ENCODE results near the gene RNF144A.
"Not testable (repeated sequence)": the region's sequence is repeated elsewhere in the genome, so short reads cannot be mapped to it uniquely, and the experiment has no call there.

Gene RNF144A

GRCh38 chr2:6930923-6931647, 13.9 kb downstream of the RNF144A start:
- DNase-seq, result no peak

GRCh38 chr2:6931753-6932152, 14.5 kb downstream of the RNF144A start:
- DNase-seq, result no peak

- DNase-seq, result no peak
Measured at GRCh38 chr2:6932206-6932605, 15.0 kb downstream of the RNF144A start.

- no peak for DNase-seq
Measured at GRCh38 chr2:6932828-6933227, 15.6 kb downstream of the RNF144A start.

- no peak for DNase-seq
Measured at GRCh38 chr2:6933911-6934310, 16.7 kb downstream of the RNF144A start.

- no peak for DNase-seq
Measured at GRCh38 chr2:6934345-6934744, 17.1 kb downstream of the RNF144A start.

GRCh38 chr2:6934758-6935651, 17.8 kb downstream of the RNF144A start:
- DNase-seq, result no peak

- not testable (repeated sequence) for DNase-seq
Measured at GRCh38 chr2:6935652-6936020, 18.4 kb downstream of the RNF144A start.

GRCh38 chr2:6937157-6937556, 19.9 kb downstream of the RNF144A start:
- DNase-seq, result no peak

- no peak for DNase-seq
Measured at GRCh38 chr2:6937582-6937981, 20.4 kb downstream of the RNF144A start.

- no peak for DNase-seq
Measured at GRCh38 chr2:6939071-6939470, 21.9 kb downstream of the RNF144A start.

GRCh38 chr2:6940820-6941219, 23.6 kb downstream of the RNF144A start:
- no peak for DNase-seq

GRCh38 chr2:6941299-6942046, 24.3 kb downstream of the RNF144A start:
- no peak for DNase-seq

- DNase-seq, result no peak
Measured at GRCh38 chr2:6942848-6943247, 25.6 kb downstream of the RNF144A start.

- DNase-seq, result no peak
Measured at GRCh38 chr2:6943523-6943922, 26.3 kb downstream of the RNF144A start.

- no peak for DNase-seq
Measured at GRCh38 chr2:6943971-6944370, 26.8 kb downstream of the RNF144A start.

GRCh38 chr2:6944555-6944954, 27.3 kb downstream of the RNF144A start:
- no peak for DNase-seq

- DNase-seq, result no peak
Measured at GRCh38 chr2:6945087-6945813, 28.0 kb downstream of the RNF144A start.

GRCh38 chr2:6945821-6946220, 28.6 kb downstream of the RNF144A start:
- no peak for DNase-seq

- no peak for DNase-seq
Measured at GRCh38 chr2:6946722-6947121, 29.5 kb downstream of the RNF144A start.

- no peak for DNase-seq
Measured at GRCh38 chr2:6947929-6948676, 30.9 kb downstream of the RNF144A start.

All from NCI-H2171 treated with DMSO at 0.1 percent for 48 hours (cell line).